ENCODE results near the gene SLC9A4. TPM values are rescaled to one million over a fixed set of nuclear protein-coding genes. Genes with fewer than 3 reads are reported as not detected.

Gene SLC9A4
- total RNA-seq, 1 donor = not detected

DNA sequence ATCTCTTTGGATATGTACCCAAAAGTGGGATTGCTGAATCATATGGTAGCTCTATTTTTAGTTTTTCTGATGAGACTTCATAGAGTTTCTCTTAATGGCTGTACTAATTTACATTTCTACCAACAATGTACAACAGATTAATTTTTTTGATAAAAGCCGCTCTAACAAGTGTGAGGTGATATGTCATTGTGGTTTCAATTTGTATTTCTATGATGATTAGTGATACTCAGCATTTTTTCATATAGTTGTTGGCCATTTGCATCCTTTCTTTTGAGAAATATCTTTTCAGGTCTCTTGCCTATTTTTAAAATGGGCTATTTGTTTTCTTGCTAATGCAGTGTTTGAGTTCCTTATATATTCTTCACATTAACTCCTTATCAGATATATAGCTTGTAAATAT is 45.8 kb upstream of the SLC9A4 start:
- no peak overlapping the region for H3K4me2 ChIP-seq (ENCODE audit: insufficient read depth, low read length)
- no peaks in the 10 kb centered on the region for H3K36me3 ChIP-seq (ENCODE audit: insufficient read depth, low read length)
- H2AFZ ChIP-seq (ENCODE audit: low read length) = no peak overlapping the region
- no peak for DNase-seq (ENCODE audit: insufficient read length, low spot score, missing footprints)
- no peaks in the 10 kb centered on the region for H3K4me1 ChIP-seq (ENCODE audit: insufficient read depth, low read length)
- no peaks in the 10 kb centered on the region for H3K79me2 ChIP-seq (ENCODE audit: insufficient read depth, low read length)
- TF ChIP-seq, protein P1, sequence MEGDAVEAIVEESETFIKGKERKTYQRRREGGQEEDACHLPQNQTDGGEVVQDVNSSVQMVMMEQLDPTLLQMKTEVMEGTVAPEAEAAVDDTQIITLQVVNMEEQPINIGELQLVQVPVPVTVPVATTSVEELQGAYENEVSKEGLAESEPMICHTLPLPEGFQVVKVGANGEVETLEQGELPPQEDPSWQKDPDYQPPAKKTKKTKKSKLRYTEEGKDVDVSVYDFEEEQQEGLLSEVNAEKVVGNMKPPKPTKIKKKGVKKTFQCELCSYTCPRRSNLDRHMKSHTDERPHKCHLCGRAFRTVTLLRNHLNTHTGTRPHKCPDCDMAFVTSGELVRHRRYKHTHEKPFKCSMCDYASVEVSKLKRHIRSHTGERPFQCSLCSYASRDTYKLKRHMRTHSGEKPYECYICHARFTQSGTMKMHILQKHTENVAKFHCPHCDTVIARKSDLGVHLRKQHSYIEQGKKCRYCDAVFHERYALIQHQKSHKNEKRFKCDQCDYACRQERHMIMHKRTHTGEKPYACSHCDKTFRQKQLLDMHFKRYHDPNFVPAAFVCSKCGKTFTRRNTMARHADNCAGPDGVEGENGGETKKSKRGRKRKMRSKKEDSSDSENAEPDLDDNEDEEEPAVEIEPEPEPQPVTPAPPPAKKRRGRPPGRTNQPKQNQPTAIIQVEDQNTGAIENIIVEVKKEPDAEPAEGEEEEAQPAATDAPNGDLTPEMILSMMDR (IDR thresholded peaks at IDR 0.05; ENCODE audit: extremely low read depth, low read depth, low read length) = no peak
- peaks cover 7% of the 10 kb centered on the region for H3K27me3 ChIP-seq (ENCODE audit: insufficient read depth, low read length)
- H4K20me1 ChIP-seq (ENCODE audit: insufficient read depth, low read length) = no peaks in the 10 kb centered on the region
- H3K27ac ChIP-seq (ENCODE audit: low read depth, low read length) = no peak overlapping the region
- no peaks in the 10 kb centered on the region for H3K9me3 ChIP-seq (ENCODE audit: low read depth, low read length)
- no peak overlapping the region for H3K4me3 ChIP-seq (ENCODE audit: insufficient read depth, low read length)

DNA sequence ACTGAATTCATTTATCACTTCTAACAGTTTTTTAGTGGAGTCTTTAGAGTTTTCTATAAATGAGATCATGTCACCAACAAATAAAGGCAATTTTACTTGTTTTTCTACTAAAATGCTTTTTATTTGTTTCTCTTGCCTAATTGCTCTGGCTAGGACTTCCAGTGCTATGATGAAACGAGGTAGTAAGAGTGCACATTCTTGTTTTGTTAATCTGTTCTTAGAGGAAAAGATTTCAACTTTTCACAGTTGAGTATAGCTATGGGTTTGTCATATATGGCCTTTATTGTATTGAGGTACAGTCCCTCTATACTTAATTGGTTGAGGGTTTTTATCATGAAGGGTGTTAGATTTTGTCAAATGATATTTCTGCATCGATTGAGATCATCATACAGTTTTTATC is 44.5 kb upstream of the SLC9A4 start:
- Histone ChIP-seq H4K20me1 (ENCODE audit: insufficient read depth, low read length) (no peaks in the 10 kb centered on the region), H3K27me3 (ENCODE audit: insufficient read depth, low read length) (peaks cover 3% of the 10 kb centered on the region), H3K4me2 (ENCODE audit: insufficient read depth, low read length) (no peak overlapping the region), H3K79me2 (ENCODE audit: insufficient read depth, low read length) (no peaks in the 10 kb centered on the region), H3K27ac (ENCODE audit: low read depth, low read length) (no peak overlapping the region), H3K4me3 (ENCODE audit: insufficient read depth, low read length) (no peak overlapping the region), H3K4me1 (ENCODE audit: insufficient read depth, low read length) (no peaks in the 10 kb centered on the region), H3K9me3 (ENCODE audit: low read depth, low read length) (no peaks in the 10 kb centered on the region), H3K36me3 (ENCODE audit: insufficient read depth, low read length) (no peaks in the 10 kb centered on the region), H2AFZ (ENCODE audit: low read length) (no peak overlapping the region)
- TF ChIP-seq, protein P1 (IDR thresholded peaks at IDR 0.05; ENCODE audit: extremely low read depth, low read depth, low read length) = no peak
- no peak for DNase-seq (ENCODE audit: insufficient read length, low spot score, missing footprints)

DNA sequence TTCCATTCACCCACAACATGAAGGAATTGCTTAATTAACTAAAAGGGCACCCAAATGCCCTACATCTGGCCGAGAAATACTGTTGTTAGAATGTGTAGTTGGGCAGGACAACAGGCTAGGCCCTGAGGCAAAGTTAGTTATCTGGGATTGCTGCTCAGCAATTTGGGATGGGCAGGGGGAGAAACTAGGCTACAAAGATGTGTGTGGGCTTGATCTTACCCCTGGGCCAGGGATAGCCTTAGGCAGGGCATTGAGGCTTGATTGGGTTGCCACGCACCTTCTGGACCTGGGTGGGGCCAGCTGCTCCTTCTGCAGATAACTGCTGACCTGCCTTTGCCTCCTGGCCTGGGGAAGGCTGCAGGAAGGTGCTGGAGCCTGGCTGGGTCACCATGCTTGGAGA is 40.6 kb upstream of the SLC9A4 start:
- Histone ChIP-seq H3K27me3 (ENCODE audit: insufficient read depth, low read length) (peaks cover 3% of the 10 kb centered on the region), H3K79me2 (ENCODE audit: insufficient read depth, low read length) (no peaks in the 10 kb centered on the region), H2AFZ (ENCODE audit: low read length) (no peak overlapping the region), H3K27ac (ENCODE audit: low read depth, low read length) (no peak overlapping the region), H3K36me3 (ENCODE audit: insufficient read depth, low read length) (no peaks in the 10 kb centered on the region), H3K4me3 (ENCODE audit: insufficient read depth, low read length) (no peak overlapping the region), H4K20me1 (ENCODE audit: insufficient read depth, low read length) (no peaks in the 10 kb centered on the region), H3K4me1 (ENCODE audit: insufficient read depth, low read length) (no peaks in the 10 kb centered on the region), H3K4me2 (ENCODE audit: insufficient read depth, low read length) (no peak overlapping the region), H3K9me3 (ENCODE audit: low read depth, low read length) (no peaks in the 10 kb centered on the region)
- no peak for DNase-seq (ENCODE audit: insufficient read length, low spot score, missing footprints)
- TF ChIP-seq, protein P1 (IDR thresholded peaks at IDR 0.05; ENCODE audit: extremely low read depth, low read depth, low read length) = no peak

DNA sequence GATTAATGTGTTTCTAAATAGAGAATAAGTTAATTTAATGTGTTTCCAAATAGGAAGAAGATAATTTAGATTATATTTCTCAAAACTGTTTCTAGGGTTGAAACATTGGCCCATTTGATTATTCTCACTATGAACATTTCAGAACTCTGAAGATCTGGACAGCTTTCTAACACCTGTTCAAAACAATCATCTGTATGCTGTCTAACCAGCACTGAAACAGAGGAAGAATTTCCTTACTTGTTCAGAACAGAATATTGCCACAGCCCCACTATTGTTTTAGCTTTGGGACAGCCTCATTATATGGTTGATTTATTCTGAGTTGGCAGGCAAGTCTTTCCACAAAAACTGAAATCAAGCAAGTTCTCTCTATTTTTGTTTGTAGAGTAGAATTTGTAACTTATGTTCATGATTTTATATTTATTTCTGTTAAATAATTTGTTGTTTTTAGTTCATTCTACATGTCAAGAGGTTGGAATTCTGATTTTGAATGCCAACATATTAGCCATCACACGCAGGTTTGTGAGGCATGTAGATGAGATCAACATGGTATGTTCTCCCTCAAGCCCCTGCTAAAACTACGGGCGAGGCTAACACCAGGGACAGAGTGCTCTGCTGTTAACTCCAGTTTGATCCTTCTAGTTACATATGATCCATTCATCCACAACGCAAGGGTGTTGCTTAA is 38.9 kb upstream of the SLC9A4 start:
- Histone ChIP-seq H3K4me2 (ENCODE audit: insufficient read depth, low read length) (no peak overlapping the region), H3K27ac (ENCODE audit: low read depth, low read length) (no peak overlapping the region), H4K20me1 (ENCODE audit: insufficient read depth, low read length) (no peaks in the 10 kb centered on the region), H2AFZ (ENCODE audit: low read length) (no peak overlapping the region), H3K4me3 (ENCODE audit: insufficient read depth, low read length) (no peak overlapping the region), H3K9me3 (ENCODE audit: low read depth, low read length) (no peaks in the 10 kb centered on the region), H3K27me3 (ENCODE audit: insufficient read depth, low read length) (no peaks in the 10 kb centered on the region), H3K4me1 (ENCODE audit: insufficient read depth, low read length) (no peaks in the 10 kb centered on the region), H3K36me3 (ENCODE audit: insufficient read depth, low read length) (no peaks in the 10 kb centered on the region), H3K79me2 (ENCODE audit: insufficient read depth, low read length) (no peaks in the 10 kb centered on the region)
- TF ChIP-seq, protein P1 (IDR thresholded peaks at IDR 0.05; ENCODE audit: extremely low read depth, low read depth, low read length) = no peak
- DNase-seq (ENCODE audit: insufficient read length, low spot score, missing footprints) = no peak

All from osteoblast (primary cell).